CD4-positive, alpha-beta T cell (primary cell): ENCODE results near the gene MYOF. TPM values are rescaled to one million over a fixed set of nuclear protein-coding genes. Genes with fewer than 3 reads are reported as not detected.

Experiments
- ATAC-seq: fragments of 200-7000 bp; cut with Tn5 transposase; one replicate; pipeline ENCODE4 v1.10.0; 2022; ENCODE audit warnings: mild to moderate bottlenecking; ENCODE audit not compliant: poor library complexity
- CTCF ChIA-PET: fragments of 350-600 bp; sonication (Branson Sonifier 250); formaldehyde crosslinking; loops from one replicate; lab custom pipeline; 2021; ENCODE audit warnings: antibody characterized with exemption, inconsistent platforms; lab: Charles Lee
- POLR2A ChIA-PET: fragments of 350-600 bp; sonication (Branson Sonifier 250); formaldehyde crosslinking; loops from one replicate; lab custom pipeline; 2021; ENCODE audit warnings: antibody characterized with exemption, inconsistent platforms; lab: Charles Lee
- DNase-seq, 14 experiments: peaks; one replicate each; pipeline ENCODE4 v3.0.0-alpha.2; 2013 to 2020; ENCODE audit warnings: mixed read lengths in 2 of 14
- H3K27ac ChIP-seq, 2 donors: one replicate each; pipeline versions ENCODE4 v1.5.1 to v1.7.0; 2013; ENCODE audit warnings: low read length in 2 of 2, low read depth in 1 of 2, mild to moderate bottlenecking in 1 of 2
- H3K27me3 ChIP-seq, 2 experiments: 1 replicate in 1 of 2; 2 replicates in 1 of 2; pipeline versions ENCODE4 v1.6.1 to v1.7.0; 2013; ENCODE audit warnings: low read length in 2 of 2, control low read depth in 1 of 2, mild to moderate bottlenecking in 1 of 2, moderate library complexity in 1 of 2; ENCODE audit not compliant: insufficient read depth in 2 of 2, control insufficient read depth in 1 of 2
- H3K36me3 ChIP-seq: one replicate; pipeline ENCODE4 v1.6.1; 2013; ENCODE audit warnings: low read length, control low read depth; ENCODE audit not compliant: insufficient read depth
- H3K4me1 ChIP-seq: one replicate; pipeline ENCODE4 v1.6.1; 2013; ENCODE audit warnings: low read length, control low read depth; ENCODE audit not compliant: insufficient read depth
- H3K4me3 ChIP-seq: one replicate; pipeline ENCODE4 v1.5.1; 2013; ENCODE audit warnings: mild to moderate bottlenecking, low read length, moderate library complexity
- H3K9me3 ChIP-seq, 2 experiments: 1 replicate in 1 of 2; 2 replicates in 1 of 2; pipeline versions ENCODE4 v1.6.1 to v1.7.0; 2013; ENCODE audit warnings: low read length in 2 of 2, mild to moderate bottlenecking in 2 of 2, control low read depth in 1 of 2, moderate library complexity in 1 of 2; ENCODE audit not compliant: control insufficient read depth in 1 of 2, insufficient read depth in 1 of 2
- H3K27ac Mint-ChIP-seq: one replicate; pipeline ENCODE4 v1.8.0; 2020; ENCODE audit warnings: mixed read lengths
- H3K27me3 Mint-ChIP-seq: one replicate; pipeline ENCODE4 v1.8.0; 2021; ENCODE audit warnings: mixed read lengths
- H3K36me3 Mint-ChIP-seq: one replicate; pipeline ENCODE4 v1.8.0; 2021; ENCODE audit warnings: low read depth, mixed read lengths
- H3K4me1 Mint-ChIP-seq: one replicate; pipeline ENCODE4 v1.8.0; 2021; ENCODE audit warnings: low read depth, mixed read lengths
- H3K4me3 Mint-ChIP-seq: one replicate; pipeline ENCODE4 v1.8.0; 2020; ENCODE audit warnings: mild to moderate bottlenecking, mixed read lengths
- H3K9me3 Mint-ChIP-seq: one replicate; pipeline ENCODE4 v1.8.0; 2020; ENCODE audit warnings: mixed read lengths
- CTCF ChIP-seq: fragments of 200-600 bp; IDR thresholded peaks from one replicate; pipeline ENCODE4 v1.8.0; 2022; ENCODE audit warnings: antibody characterized with exemption, mild to moderate bottlenecking
- intact Hi-C, 2 experiments: fragments of 100-400 bp; cut with DNase I in 1 of 2; cut with micrococcal nuclease in 1 of 2; formaldehyde crosslinking; loops; one replicate each; pipeline versions ENCODE4 v1.15.1 to v1.9.0; 2023 to 2025; cut with DNase I, micrococcal nuclease
- total RNA-seq, 174 experiments: library from RNA in 2 of 174; stranded (reverse) in 2 of 174; gene quantifications; one replicate each; pipeline ENCODE4 v1.2.3 and lab custom pipeline; 2021 to 2026

MYOF gene
- total RNA-seq, 2 experiments from 2014 or later, result 0.14 to 0.27 TPM

GRCh38 chr10:93378039-93378438 is 104.1 kb downstream of the MYOF start:
- no peaks in the 10 kb centered on the region for H3K36me3 ChIP-seq
- DNase-seq (no peak), ATAC-seq (no peak)
- no peak overlapping the region for H3K4me3 ChIP-seq
- intact Hi-C loops, result loop anchor here in 1 of 2 experiments (5.0 kb wide), 2 partner anchors 119 to 479 kb away; partner anchors contain the start of gene CEP55
- Mint-ChIP-seq H3K27me3 (peaks cover 13% of the 10 kb centered on the region), H3K4me1 (peaks cover 7% of the 10 kb centered on the region), H3K27ac (no peak overlapping the region), H3K9me3 (no peaks in the 10 kb centered on the region), H3K4me3 (no peak overlapping the region), H3K36me3 (no peaks in the 10 kb centered on the region)
- peaks cover 5% of the 10 kb centered on the region for H3K4me1 ChIP-seq
- no peaks in the 10 kb centered on the region for H3K27me3 ChIP-seq
- ChIA-PET POLR2A (interaction anchor here (1.0 to 2.8 kb wide), 2 partner anchors 85 to 104 kb away, joined by 4 to 29 read pairs; partner anchors contain the start of gene MYOF), CTCF (interaction anchor here (1.4 to 3.2 kb wide), 2 partner anchors 19 to 104 kb away, joined by 3 to 82 read pairs; partner anchors contain the start of gene MYOF)
- TF ChIP-seq CTCF, result no peak
- no peaks in the 10 kb centered on the region for H3K9me3 ChIP-seq
- H3K27ac ChIP-seq, result no peak overlapping the region

- ChIA-PET POLR2A (interaction anchor here (0.8 to 2.8 kb wide), 5 partner anchors 37 to 528 kb away, joined by 3 to 29 read pairs (median 5); partner anchors contain the start of genes EXOC6 and MYOF), CTCF (interaction anchor here (0.8 to 3.2 kb wide), 18 partner anchors 10 to 142 kb away, joined by 3 to 82 read pairs (median 4); partner anchors contain the start of genes CEP55 and MYOF)
- Mint-ChIP-seq H3K9me3 (no peaks in the 10 kb centered on the region), H3K4me1 (peaks cover 7% of the 10 kb centered on the region), H3K27ac (no peak overlapping the region), H3K36me3 (no peaks in the 10 kb centered on the region), H3K27me3 (peaks cover 13% of the 10 kb centered on the region), H3K4me3 (no peak overlapping the region)
- Histone ChIP-seq H3K27me3 (no peaks in the 10 kb centered on the region), H3K4me1 (peaks cover 5% of the 10 kb centered on the region), H3K9me3 (no peaks in the 10 kb centered on the region), H3K27ac (no peak overlapping the region), H3K4me3 (no peak overlapping the region), H3K36me3 (no peaks in the 10 kb centered on the region)
- ATAC-seq (peak; percentile 84), DNase-seq (peak in 10 of 14 experiments; percentile 8 to 84 (median 28))
- intact Hi-C loops, result loop anchor here (1.0 to 5.0 kb wide), 5 partner anchors 36 to 481 kb away; partner anchors contain the start of genes MYOF (in 2 of the 2) and CEP55 (in 1 of the 2)
- TF ChIP-seq CTCF, result peak; percentile 96
Measured at GRCh38 chr10:93376372-93377293, 105.5 kb downstream of the MYOF start.

DNA sequence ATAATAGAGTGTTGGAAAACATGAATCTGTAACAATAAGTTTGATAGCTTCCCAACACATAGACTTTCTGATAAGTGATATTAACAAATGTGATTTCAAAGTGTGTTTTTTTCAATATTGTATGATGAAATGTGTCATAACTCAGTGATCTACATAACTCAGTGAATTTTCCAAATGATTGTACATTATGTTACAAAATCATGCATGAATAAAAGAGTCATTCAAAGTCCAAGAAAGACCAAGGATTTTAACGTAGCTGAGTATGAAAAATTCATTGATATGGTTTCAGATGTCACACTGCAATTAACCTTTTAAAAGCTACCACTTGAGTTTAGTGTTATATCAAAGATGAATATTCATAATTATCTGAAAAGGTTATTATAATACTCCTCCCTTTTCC is 111.2 kb downstream of the MYOF start:
- POLR2A ChIA-PET, result interaction anchor here (1.0 kb wide), 1 partner anchor 112 kb away, joined by 4 read pairs; the partner anchor contains the start of gene MYOF
- Mint-ChIP-seq H3K27me3 (peaks cover 8% of the 10 kb centered on the region), H3K4me1 (no peaks in the 10 kb centered on the region), H3K9me3 (no peaks in the 10 kb centered on the region), H3K36me3 (no peaks in the 10 kb centered on the region), H3K27ac (no peak overlapping the region), H3K4me3 (no peak overlapping the region)
- H3K4me1 ChIP-seq, result no peaks in the 10 kb centered on the region
- no peak for TF ChIP-seq CTCF
- DNase-seq (no peak), ATAC-seq (no peak)
- no peaks in the 10 kb centered on the region for H3K27me3 ChIP-seq
- intact Hi-C loops, result no loop called here
- no peaks in the 10 kb centered on the region for H3K9me3 ChIP-seq
- H3K4me3 ChIP-seq, result no peak overlapping the region
- no peaks in the 10 kb centered on the region for H3K36me3 ChIP-seq
- H3K27ac ChIP-seq, result no peak overlapping the region
- CTCF ChIA-PET, result interaction anchor here (3.0 kb wide), 1 partner anchor 111 kb away, joined by 9 read pairs; the partner anchor contains the start of gene MYOF
